Lung microvascular endothelial cell (primary cell): ENCODE results near the gene ENTPD6. TPM values are rescaled to one million over a fixed set of nuclear protein-coding genes. Genes with fewer than 3 reads are reported as not detected.
A peak's percentile ranks its signal among the peaks of the same experiment; 100 is the strongest.
"Not testable (repeated sequence)": the region's sequence is repeated elsewhere in the genome, so short reads cannot be mapped to it uniquely, and the experiment has no call there.

Experiments used
- DNase-seq, 2 donors: peaks; one replicate each; pipeline versions ENCODE4 v3.0.0 to v3.0.0-alpha.2; 2010; ENCODE audit warnings: low read depth in 2 of 2
- total RNA-seq: library from RNA; depleted of rRNA; stranded (reverse); fragments of >200 nt; gene quantifications from 2 replicates; pipeline ENCODE4 v1.2.1, GENCODE V29; 2014

ENTPD6 gene
- total RNA-seq, 1 donor from 2014 or later, result 51.4 TPM

DNA sequence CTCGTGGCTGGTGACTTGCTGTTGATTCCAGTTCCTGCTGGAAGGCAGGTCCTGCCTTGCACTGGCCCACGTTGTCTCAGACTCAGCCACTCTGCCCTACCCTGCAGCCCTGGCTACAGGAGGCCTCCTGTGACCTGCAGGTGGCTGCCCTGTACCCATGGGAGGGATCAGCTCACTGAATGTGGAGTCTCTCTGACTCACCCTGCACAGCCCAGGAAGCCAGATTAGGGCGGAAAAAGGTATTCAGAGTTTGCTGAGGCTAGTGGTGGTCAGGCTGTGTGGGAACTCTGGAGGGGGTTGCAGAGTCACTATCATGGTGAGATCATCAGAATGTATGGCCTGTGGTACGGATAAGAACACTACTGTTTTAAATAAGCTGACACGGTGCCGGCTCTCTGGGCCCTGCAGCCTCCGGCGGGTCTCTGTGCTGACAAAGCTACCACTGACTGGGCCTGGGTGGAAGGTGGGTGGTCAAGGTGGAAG, 27.7 kb downstream of the ENTPD6 start:
- peak; percentile 69 to 89 for DNase-seq

GRCh38 chr20:25223765-25224720, 28.5 kb downstream of the ENTPD6 start:
- no peak for DNase-seq

- DNase-seq, result no peak
Observed at GRCh38 chr20:25224941-25225340, 29.4 kb downstream of the ENTPD6 start.

DNA sequence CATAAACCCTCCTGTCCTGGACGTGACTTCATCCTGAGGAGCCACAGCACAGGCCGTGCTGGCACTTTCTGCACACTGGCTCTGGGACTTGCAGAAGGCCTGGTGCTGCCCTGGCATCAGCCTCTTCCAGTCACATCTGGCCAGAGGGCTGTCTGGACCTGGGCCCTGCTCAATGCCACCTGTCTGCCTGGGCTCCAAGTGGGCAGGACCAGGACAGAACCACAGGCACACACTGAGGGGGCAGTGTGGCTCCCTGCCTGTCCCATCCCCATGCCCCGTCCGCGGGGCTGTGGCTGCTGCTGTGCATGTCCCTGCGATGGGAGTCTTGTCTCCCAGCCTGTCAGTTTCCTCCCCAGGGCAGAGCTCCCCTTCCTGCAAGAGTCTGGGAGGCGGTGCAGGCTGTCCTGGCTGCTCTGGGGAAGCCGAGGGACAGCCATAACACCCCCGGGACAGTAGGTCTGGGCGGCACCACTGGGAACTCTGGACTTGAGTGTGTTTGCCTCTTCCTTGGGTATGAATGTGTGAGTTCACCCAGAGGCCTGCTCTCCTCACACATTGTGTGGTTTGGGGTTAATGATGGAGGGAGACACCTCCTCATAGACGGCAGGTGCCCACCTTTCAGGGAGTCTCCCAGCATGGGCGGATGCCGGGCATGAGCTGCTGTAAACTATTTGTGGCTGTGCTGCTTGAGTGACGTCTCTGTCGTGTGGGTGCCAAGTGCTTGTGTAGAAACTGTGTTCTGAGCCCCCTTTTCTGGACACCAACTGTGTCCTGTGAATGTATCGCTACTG, 30.3 kb downstream of the ENTPD6 start:
- DNase-seq, result no peak

DNA sequence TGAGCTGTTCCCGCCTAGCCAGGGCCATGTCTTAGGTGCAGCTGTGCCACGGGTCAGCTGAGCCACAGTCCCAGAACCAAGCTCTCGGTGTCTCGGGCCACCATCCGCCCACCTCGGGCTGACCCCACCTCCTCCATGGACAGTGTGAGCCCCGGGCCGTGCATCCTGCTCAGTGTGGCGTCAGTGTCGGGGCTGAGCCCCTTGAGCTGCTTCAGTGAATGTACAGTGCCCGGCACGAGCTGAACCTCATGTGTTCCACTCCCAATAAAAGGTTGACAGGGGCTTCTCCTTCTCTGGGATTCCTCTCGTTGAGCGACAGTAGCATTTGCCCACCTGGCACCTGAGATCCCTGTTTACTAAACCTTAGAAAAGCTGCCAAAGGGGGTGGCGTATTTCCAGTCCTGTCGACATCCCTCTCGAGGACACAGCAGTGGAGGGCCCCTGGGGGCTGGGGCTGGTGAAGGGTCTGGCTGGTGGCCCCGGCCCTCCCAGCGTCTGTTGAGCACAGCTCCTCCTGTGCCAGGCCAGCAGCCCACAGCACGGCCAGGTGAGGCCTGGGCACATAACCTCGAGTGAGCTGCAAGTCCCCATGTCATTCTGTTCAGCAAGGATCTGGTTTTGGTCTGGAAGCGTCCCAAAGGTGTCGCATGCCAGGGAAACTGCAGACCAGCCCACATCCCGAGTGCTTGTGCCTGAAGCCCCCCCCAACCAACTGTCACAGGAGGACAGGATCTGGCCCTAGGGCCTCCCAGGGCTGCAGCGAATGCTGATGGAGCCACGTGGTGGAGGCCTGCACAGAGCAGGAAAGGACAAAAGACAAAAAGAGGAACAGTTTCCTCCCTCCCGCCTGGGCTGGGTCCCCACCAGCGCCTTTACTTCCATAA, 31.2 kb downstream of the ENTPD6 start:
- peak in 1 of 2 donors; percentile 81 for DNase-seq

GRCh38 chr20:25227317-25227831, 31.9 kb downstream of the ENTPD6 start:
- DNase-seq, result peak; percentile 65 to 83

- no peak for DNase-seq
Observed at GRCh38 chr20:25229486-25230165, 34.1 kb downstream of the ENTPD6 start.

DNA sequence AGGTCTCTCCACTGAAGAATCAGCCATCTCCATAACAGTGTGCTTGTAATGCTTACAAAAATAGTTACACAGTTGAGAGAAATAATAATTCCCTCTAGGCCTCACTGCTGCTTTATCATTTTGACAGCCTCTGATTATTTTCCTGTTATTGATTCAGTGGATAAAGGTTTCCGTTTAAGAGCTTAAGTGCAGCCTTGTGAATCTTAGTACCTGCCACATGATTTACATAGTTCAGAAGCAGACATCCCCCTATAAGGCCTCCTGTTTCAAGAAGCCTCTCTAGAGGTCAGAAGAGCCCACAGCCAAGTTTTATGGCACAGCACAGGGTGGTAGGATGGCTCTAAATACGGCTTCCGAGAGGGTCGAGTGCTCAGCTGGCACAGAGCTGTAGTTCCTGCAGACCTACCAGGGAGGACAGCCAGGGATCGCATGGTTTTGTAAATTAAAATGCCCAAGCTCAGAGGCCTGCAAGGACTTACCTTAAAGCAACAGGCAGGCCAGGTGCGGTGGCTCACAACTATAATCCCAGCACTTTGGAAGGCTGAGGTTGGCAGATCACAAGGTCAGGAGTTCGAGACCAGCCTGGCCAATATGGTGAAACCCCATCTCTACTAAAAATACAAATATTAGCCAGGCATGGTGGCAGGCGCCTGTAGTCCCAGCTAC, 34.8 kb downstream of the ENTPD6 start:
- peak in 1 of 2 donors; percentile 75 for DNase-seq

- DNase-seq, result peak; percentile 45 to 71
Observed at GRCh38 chr20:25233016-25233772, 37.7 kb downstream of the ENTPD6 start.

- DNase-seq, result not testable (repeated sequence)
Observed at GRCh38 chr20:25234009-25234849, 38.7 kb downstream of the ENTPD6 start.

GRCh38 chr20:25236450-25237304, 41.2 kb downstream of the ENTPD6 start:
- no peak for DNase-seq

DNA sequence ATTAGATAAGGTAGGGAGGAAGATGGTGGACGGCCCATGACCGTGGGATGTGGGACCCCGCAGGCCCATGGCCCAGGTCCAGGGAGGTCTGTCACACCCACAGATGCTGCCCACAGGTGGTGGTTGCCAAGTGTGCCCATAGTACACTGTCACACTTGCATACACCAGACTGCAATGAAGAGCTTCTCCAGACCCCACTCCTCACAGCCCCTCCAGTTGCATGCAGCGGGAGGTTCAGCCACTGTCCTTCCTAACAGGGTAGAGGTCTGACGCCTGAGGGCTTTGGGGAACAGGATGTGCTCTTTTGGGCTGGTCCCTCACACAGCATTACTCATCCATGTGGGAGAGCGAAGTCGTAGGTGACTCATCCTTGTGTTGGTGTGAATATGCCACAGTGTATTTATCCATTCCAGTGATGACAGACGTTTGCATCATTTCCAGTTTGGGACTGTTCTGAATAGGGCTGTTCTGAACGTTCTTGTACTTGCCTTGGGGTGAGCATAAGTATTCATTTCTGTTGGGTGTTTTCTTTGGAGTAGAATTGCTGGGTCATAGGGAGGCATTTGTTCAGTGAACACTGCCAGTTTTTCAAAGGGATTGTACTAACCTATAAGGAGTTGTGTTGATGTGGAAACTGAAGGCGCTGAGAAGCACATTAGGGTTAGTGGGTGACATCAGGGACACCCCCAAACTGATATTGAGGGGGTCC, 42.3 kb downstream of the ENTPD6 start:
- peak; percentile 92 to 97 for DNase-seq

DNA sequence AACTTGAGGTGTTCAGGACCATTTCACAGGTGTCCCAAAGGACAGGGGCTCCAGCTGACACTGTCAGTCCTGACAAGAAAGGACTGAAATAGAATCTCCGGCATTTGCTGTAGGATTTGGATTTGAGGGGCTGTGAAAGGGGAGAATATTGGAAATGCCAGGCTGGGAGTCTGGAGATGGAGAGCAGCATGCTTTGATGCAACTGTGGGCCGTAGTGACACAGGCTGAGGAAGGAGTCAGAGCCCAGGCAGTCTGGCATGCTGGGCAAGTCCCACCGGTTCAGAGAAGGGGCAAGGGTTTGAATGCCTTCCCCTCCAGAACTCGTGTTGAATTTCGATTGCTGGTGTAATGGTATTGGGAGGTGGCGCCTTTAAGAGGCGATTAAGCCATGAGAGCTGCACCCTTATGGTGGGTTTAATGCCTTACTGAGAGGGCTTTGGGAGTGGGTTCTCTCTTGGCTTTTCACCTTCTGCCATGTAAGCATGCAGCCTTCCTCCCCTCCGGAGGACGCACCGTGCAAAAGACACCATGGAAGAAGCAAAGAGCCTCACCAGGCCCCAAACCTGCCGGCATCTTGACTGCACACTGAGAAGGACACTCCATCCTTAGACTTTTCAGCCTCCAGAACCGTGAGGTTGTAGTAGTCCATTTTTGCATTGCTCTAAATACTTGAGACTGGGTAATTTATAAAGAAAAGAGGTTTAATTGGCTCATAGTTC, 43.0 kb downstream of the ENTPD6 start:
- DNase-seq, result peak in 1 of 2 donors; percentile 41

DNA sequence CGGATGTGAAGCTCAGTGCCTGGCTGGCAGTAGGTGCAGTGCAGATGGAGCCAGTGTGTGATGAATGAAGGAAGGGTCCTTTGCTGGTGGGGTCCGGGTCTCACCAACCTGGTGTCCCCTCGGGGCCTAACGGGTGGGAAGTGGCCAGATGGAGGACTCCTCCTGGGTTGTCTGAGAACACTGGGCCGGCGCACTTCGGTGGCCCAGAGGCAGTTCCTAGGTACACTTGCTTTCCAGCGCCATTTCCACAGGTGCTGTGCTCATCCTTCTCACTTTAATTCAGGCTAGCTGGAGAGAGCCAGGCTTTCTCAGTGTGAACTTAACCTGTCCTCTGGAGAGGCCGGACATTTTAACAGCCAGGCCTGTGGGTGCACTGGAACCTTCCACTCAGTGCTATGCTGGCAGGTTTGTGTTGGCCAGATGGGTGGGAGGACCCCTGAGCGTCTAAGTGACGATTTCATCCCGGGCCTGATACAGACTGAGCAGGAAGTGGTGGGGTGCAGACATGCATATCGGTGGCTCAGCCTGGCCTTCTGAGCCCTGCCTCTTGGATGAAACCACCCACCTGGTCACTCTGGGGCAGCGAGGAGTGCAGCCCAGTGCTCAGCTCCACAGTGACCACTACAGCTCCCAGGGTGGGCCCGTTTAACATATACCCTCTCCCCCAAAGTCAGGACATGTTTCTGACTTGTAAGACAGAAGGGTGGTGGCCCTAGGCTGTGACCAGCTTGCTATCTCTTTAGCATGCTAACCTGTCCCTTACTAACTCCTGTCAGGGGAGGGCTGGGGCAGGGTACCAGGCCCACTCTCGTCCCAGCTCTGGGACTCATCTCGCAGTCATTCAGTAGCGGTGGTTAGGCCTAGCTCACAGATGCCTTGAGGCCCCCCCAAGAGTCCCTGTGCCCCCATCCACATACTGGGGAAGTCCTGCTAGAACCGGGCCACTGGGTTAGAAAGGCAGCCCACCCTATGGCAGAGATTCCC, 44.2 kb downstream of the ENTPD6 start:
- DNase-seq, result no peak
